ENCODE measurements around the gene SETD3. TPM values are rescaled to one million over a fixed set of nuclear protein-coding genes. Genes with fewer than 3 reads are reported as not detected.

SETD3 gene
- total RNA-seq, 1 donor from 2014 or later = 47.7 TPM

DNA sequence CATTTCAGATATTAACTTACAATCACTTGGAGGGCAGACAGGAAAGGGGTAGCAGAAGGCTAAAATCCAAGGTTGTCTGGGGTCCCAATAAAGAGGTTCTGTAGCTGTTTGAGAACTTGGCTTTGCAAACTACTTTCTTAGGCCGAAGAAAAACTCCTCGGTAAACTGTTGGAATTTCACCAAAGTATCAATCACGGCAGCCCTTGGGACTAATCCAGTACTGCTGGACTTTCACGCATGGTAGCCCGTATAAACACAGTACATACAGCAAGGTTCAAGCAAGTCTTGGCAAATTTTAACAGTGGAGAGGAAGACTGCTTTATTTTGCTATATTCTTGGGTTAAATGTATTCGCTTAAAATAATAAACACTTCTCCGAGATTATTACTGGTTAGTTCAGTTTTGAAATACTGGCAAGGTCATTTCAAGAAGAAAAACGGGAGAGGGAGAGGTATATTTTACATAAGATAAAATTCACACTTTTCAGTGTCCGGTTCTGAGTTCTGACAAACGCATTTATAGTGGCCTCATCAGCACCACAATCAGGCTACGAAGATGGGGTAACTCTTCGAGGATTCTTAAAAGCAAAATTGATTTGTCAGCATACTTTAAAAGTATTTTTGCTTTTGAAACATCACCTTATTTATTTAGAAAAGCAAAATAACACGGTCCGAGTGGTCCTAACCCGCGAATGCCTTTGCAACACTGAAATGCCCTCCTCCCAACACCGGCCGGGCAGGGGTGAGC lies 1.3 kb downstream of the SETD3 start:
- H3K36me3 Mint-ChIP-seq = no peaks in the 10 kb centered on the region
- H3K27ac Mint-ChIP-seq = peak overlapping the region; percentile 95
- no peak for DNase-seq (ENCODE audit: low spot score in 2 of 2, unreplicated experiment in 2 of 2)
- H3K4me1 Mint-ChIP-seq = peaks cover 49% of the 10 kb centered on the region
- H3K4me3 Mint-ChIP-seq = peak overlapping the region; percentile 95
- H3K9me3 Mint-ChIP-seq = no peaks in the 10 kb centered on the region
- H3K27me3 Mint-ChIP-seq (ENCODE audit: low read depth) = no peaks in the 10 kb centered on the region
- TF ChIP-seq, protein P1, sequence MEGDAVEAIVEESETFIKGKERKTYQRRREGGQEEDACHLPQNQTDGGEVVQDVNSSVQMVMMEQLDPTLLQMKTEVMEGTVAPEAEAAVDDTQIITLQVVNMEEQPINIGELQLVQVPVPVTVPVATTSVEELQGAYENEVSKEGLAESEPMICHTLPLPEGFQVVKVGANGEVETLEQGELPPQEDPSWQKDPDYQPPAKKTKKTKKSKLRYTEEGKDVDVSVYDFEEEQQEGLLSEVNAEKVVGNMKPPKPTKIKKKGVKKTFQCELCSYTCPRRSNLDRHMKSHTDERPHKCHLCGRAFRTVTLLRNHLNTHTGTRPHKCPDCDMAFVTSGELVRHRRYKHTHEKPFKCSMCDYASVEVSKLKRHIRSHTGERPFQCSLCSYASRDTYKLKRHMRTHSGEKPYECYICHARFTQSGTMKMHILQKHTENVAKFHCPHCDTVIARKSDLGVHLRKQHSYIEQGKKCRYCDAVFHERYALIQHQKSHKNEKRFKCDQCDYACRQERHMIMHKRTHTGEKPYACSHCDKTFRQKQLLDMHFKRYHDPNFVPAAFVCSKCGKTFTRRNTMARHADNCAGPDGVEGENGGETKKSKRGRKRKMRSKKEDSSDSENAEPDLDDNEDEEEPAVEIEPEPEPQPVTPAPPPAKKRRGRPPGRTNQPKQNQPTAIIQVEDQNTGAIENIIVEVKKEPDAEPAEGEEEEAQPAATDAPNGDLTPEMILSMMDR (IDR thresholded peaks at IDR 0.05; ENCODE audit: unreplicated experiment) = no peak

DNA sequence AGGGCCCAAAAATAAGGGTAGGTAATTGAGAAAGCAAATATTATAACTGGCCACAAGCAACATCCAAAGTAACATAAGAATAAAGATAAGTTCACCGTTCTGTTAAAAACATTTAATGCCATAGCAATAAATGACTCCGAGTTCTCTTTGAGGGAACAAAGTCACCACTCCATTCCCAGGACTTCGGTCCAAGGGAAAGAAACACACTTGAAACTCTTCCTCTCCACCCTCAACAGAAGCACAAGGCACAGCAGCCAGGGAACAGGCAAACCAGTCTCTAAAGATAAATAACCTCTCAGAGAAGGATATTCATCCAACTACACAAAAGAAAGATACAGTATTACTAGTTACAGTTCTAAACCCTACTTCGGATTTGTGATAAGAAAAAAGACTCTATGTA lies 2.5 kb downstream of the SETD3 start:
- DNase-seq (ENCODE audit: low spot score in 2 of 2, unreplicated experiment in 2 of 2) = no peak
- no peak overlapping the region for H3K27ac Mint-ChIP-seq
- H3K27me3 Mint-ChIP-seq (ENCODE audit: low read depth) = no peaks in the 10 kb centered on the region
- no peaks in the 10 kb centered on the region for H3K36me3 Mint-ChIP-seq
- H3K4me3 Mint-ChIP-seq = no peak overlapping the region
- H3K4me1 Mint-ChIP-seq = peaks cover 38% of the 10 kb centered on the region
- no peaks in the 10 kb centered on the region for H3K9me3 Mint-ChIP-seq
- TF ChIP-seq, protein P1 (IDR thresholded peaks at IDR 0.05; ENCODE audit: unreplicated experiment) = no peak

GRCh38 chr14:99476864-99477263 lies 3.8 kb downstream of the SETD3 start:
- no peak overlapping the region for H3K27ac Mint-ChIP-seq
- H3K9me3 Mint-ChIP-seq = no peaks in the 10 kb centered on the region
- H3K27me3 Mint-ChIP-seq (ENCODE audit: low read depth) = no peaks in the 10 kb centered on the region

DNA sequence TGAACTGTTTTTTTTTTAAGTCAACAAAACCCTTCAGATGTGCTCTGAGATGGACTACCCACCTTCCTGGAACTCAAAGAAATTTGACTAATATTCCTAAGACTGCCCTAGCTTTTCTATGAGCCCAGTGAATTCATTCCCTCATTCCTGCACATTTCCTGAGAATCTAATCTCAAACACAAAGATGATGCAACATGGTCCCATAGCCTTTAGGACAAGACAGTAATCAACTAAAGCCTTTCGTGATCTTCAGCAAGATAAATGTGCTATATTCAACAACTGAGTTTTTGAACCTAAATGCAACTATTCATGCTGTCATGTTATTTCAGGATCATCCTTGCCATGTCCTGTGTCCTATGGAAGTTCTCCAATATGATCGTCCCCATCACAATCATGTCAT lies 5.0 kb downstream of the SETD3 start:
- no peak overlapping the region for H3K27ac Mint-ChIP-seq
- H3K36me3 Mint-ChIP-seq = no peaks in the 10 kb centered on the region
- TF ChIP-seq, protein P1 (IDR thresholded peaks at IDR 0.05; ENCODE audit: unreplicated experiment) = no peak
- H3K4me3 Mint-ChIP-seq = no peak overlapping the region
- peaks cover 27% of the 10 kb centered on the region for H3K4me1 Mint-ChIP-seq
- no peaks in the 10 kb centered on the region for H3K27me3 Mint-ChIP-seq (ENCODE audit: low read depth)
- no peak for DNase-seq (ENCODE audit: low spot score in 2 of 2, unreplicated experiment in 2 of 2)
- H3K9me3 Mint-ChIP-seq = no peaks in the 10 kb centered on the region

More at GRCh38 chr14:99476864-99477263, 3.8 kb downstream of the SETD3 start:
- Mint-ChIP-seq H3K36me3 (no peaks in the 10 kb centered on the region), H3K4me1 (peaks cover 27% of the 10 kb centered on the region), H3K4me3 (no peak overlapping the region)
- no peak for DNase-seq (ENCODE audit: low spot score in 2 of 2, unreplicated experiment in 2 of 2)
- TF ChIP-seq, protein P1 (IDR thresholded peaks at IDR 0.05; ENCODE audit: unreplicated experiment) = no peak

GRCh38 chr14:99475179-99475578 lies 5.5 kb downstream of the SETD3 start:
- Mint-ChIP-seq H3K4me1 (peaks cover 27% of the 10 kb centered on the region), H3K36me3 (no peaks in the 10 kb centered on the region), H3K4me3 (no peak overlapping the region), H3K27ac (peak overlapping the region; percentile 75), H3K27me3 (ENCODE audit: low read depth) (no peaks in the 10 kb centered on the region), H3K9me3 (no peaks in the 10 kb centered on the region)
- DNase-seq (ENCODE audit: low spot score in 2 of 2, unreplicated experiment in 2 of 2) = no peak
- TF ChIP-seq, protein P1 (IDR thresholded peaks at IDR 0.05; ENCODE audit: unreplicated experiment) = no peak

All from mesothelial cell of epicardium (in vitro differentiated cells).